Neural progenitor cell (in vitro differentiated cells): ENCODE data around the gene VIL1.

ENCODE experiments used
- CTCF ChIP-seq: fragments of 200-600 bp; sonication (generic); IDR thresholded peaks from 2 replicates; pipeline ENCODE4 v1.5.1; 2017; ENCODE audit warnings: antibody characterized with exemption, mild to moderate bottlenecking
- EZH2 ChIP-seq: fragments of 200-600 bp; sonication (generic); IDR thresholded peaks from 2 replicates; pipeline ENCODE4 v1.6.1; 2017; ENCODE audit warnings: antibody characterized with exemption, mild to moderate bottlenecking, moderate library complexity
- EZH2phosphoT487 ChIP-seq: fragments of 200-600 bp; sonication (generic); IDR thresholded peaks from 2 replicates; pipeline ENCODE4 v1.6.1; 2017; ENCODE audit warnings: antibody characterized with exemption

DNA sequence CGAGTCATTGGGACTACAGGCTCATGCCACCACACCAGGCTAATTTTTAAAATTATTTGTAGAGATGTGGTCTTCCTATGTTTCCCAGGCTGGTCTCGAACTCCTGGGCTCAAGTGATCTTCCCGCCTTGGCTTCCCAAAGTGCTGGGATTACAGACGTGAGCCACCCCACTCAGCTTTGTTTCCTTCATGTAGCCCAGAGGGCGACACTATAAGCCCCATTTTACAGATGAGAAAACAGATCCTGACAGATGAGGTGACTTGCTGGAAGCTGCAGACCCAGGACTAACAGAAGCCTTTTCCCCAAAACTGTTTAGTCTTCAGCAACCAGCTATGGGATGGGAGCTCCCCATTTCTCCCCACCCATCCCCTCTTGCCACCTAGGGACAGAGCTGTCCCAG, 26.5 kb upstream of the VIL1 start:
- TF ChIP-seq CTCF = no peak
- no peak for TF ChIP-seq EZH2
- TF ChIP-seq EZH2phosphoT487 = no peak
